Endometrium (tissue), 2 donors: ENCODE results near the gene ZNF804A.
"Not testable (repeated sequence)": the region's sequence is repeated elsewhere in the genome, so short reads cannot be mapped to it uniquely, and the experiment has no call there.

Source experiments
- FAIRE-seq: peaks from 2 replicates; lab custom pipeline; 2012; peaks lifted over from hg19 to GRCh38; lab: Jason Lieb, UNC
- donor health status: control.
- donor health status: control.

ZNF804A gene

DNA sequence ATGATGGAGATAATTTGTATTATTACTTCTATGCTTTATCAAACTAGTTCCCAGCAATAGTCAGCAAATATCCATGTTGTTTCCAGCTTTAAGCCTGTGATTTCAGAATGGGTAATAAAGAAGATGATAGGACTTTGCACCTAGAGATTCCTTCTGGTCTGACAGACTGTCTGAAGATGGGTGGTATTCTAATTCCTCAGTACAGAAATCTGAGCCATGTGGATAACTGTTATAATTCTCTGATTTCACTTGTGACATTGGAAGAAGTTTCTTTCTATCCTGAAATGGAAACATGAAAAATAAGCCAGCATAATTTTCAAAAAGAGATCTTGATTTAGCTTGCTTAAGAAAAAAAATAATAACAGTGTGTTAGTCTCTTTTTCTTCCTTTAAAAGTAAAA is 130.1 kb downstream of the ZNF804A start:
- FAIRE-seq, result no peak

DNA sequence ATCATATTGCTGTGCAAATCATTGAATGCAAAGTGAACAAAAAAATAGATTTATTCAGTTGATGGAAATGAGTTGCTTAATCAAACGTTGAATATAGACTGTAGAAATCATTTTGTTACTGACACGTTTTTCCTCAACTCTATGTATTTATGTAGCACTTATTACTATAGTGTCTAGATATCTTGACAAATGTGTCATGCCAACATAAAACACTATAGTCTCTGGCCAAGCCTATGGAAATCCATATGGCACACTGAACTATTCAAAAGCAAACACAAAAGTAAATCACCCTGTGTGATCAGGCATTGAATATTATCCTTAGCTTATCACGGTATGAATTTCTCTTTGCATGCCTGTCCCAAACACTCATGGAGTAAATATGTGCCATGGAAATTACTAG is 131.3 kb downstream of the ZNF804A start:
- no peak for FAIRE-seq

DNA sequence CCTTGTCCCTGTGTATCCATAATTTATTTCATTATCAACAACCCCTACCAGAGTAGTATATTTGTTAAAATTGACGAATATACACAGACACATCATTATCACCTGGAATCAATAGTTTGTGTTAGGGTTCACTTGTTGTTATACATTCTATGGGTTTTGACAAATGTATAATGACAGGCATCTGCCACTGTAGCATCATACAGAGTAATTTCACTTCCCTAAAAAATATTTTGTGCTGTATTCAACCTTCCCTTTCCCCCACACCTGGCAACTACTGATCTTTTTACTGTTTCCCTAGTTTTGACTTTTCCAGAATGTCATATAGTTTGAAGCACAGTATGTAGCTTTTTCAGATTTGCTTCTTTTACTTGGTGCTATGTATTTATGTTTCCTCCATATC is 132.0 kb downstream of the ZNF804A start:
- no peak for FAIRE-seq

DNA sequence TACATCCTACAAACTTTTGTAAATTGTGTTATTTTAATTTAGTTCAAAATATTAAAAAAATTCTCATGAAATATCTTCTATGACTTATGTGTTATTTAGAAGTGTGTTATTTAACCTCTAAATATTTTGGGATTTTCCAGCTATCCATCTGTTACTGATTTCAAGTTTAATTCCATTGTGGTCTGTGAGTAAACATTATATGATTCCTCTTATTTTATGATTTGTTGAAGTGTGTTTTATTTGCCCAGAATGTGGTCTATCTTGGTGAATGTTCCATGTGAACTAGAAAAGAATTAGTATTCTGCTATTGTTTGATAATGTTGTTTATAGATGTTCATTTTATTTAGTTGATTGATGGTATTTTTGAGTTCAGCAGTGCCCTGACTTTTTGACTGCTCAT is 136.0 kb downstream of the ZNF804A start:
- peak; percentile 92 for FAIRE-seq

DNA sequence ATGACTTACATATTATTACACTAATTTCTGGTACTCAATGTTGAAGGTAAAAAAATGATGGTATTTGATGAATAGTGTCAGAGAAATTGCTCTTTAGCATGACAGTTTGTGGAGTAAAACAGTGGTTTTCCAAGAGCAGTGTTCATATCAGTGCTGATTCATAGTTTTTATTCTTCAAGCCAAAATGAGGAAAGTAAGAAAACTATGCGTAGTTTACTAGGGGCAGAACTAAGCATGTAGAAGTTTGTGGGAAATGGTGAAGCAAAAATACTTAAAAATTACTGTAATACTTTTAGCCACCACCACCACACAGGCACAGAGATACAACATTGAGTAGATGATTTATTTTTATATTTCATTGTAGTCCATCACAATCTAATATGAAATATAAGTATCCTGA is 137.3 kb downstream of the ZNF804A start:
- no peak for FAIRE-seq

DNA sequence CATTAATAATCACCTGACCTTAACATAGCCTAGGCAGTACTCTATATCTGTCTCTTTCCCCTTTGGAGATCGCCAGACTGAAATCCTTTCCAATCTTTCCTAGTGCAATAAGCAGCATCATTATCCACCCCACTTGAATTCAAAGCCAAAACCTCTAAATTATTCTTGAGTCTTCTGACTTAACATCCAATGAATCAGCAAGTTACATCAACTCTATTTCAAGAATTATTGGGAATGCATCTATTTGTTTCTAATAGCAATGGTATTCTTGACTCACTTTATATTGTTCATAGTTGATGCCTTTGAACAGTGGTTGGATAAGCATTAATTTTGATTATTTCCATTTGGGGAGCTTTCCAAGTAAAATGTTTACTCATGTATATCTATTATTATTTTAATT is 144.8 kb downstream of the ZNF804A start:
- no peak for FAIRE-seq

DNA sequence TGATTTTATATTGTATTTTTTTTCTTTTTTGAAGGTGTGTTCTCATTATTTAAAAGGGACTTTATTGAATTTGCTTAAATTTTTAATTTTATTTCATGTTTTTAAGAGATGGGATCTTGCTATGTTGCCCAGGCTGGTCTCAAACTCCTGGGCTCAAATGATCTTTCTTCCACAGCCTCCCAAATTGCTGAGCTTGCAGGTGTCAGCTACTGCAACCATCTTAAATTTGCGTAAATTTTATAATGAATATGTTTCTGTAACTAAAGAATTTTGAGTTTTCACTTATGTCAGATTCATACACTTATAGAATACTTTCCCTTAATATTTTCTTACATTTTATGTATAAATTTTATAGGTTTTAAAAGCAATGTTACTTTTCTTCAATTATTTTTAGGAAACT is 157.8 kb downstream of the ZNF804A start:
- FAIRE-seq, result no peak

DNA sequence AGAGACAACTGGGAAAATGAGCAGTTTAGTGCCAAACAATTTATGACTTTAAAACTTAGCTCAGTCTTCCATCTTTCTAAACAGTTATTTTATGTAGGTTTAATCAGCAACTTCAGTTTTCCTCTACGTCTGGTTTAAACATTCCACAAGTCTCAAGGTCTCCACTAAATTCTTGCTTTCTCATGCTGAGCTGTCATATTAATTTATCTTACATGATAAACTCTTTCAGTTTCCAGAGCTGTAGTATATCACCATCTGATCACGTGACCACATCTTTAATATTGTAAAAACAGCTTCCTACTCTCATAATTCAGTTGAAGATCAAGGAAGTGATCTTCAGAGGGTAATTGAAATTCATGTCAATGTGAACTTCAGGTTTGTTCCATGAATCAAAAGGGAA is 158.6 kb downstream of the ZNF804A start:
- no peak for FAIRE-seq

DNA sequence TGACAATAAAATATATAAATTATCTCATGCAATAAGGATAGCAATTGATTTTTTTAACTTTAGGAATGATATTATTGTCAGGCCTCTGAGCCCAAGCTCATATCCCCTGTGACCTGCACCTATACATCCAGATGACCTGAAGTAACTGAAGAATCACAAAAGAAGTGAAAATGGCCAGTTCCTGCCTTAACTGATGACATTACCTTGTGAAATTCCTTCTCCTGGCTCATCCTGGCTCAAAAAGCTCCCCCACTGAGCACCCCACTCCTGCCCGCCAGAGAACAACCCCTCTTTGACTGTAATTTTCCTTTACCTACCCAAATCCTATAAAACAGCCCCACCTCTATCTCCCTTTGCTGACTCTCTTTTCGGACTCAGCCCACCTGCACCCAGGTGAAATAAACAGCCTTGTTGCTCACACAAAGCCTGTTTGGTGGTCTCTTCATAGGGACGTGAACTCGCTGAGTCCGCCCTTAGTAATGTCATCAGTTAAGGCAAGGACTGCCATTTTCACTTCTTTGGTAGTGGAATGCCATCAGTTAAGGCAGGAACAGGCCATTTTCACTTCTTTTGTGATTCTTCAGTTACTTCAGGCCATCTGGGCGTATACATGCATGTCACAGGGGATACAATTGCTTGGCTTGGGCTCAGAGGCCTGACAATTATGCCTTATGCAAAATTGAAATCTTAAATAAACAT is 161.4 kb downstream of the ZNF804A start:
- FAIRE-seq, result not testable (repeated sequence)

DNA sequence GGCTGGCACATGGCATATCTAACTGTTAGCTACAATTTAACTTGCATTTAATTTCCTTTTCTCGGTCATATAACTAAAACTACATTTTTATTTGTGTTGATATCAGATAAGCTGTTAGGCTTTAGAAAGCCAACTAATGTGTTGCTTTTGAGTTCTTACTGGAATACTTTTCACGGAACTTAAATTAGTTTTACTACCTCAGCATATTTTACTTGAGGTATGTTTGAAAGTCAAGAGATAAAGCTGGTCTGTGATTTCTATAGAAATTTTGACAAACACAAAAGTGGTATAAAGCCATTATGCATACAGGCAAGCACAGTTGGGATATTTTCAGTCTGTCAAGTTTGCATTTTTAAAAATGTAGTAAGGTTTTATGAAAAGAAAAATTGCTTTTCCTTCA is 162.6 kb downstream of the ZNF804A start:
- FAIRE-seq, result no peak

DNA sequence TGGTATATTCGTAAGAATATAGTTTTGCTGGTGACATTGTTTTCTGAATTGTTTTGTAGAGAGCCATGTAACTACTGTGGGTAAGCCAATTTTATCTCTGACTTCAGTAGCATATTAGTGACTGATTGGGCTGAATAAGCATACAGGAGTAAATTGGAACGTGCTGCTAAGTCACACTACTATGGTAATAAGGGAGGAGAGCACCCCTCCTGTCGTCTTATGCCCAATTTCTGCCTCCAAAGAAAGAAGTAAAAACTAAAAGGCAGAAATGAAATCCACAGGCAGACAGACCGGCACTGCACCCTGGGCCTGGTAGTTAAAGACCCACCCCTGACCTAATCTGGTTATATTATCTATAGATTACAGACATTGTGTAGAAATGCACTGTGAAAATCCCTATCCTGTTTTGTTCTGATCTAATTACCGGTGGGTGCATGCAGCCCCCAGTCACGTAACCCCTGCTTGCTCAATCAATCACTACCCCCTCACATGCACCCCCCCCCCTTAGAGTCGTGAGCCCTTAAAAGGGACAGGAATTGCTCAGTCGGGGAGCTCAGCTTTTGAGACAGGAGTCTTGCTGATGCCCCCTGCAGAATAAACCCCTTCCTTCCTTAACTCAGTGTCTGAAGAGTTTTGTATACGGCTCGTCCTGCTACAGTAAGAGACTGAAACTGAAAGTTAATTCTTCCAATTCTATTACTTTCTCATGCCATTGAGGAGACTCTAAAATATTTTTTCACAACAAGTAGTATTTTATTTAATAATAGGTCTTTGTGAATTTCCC is 167.0 kb downstream of the ZNF804A start:
- no peak for FAIRE-seq

DNA sequence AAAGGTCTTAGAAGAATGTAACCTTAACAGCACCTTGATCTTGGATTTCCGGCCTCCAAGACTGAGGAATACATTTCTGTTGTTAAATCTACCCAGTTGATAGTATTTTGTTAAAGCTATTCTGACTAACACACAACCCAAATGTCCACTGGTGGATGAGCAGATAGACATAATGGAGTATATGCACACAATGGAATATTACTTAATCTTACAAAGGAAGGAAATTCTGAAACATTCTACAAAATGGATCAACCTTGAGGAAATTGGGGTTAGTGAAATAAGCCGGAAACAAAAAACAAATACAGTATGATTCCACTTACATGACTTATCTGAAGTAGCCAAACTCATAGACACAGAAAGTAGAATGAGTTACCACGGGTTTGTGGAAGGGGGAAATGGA is 168.7 kb downstream of the ZNF804A start:
- no peak for FAIRE-seq

DNA sequence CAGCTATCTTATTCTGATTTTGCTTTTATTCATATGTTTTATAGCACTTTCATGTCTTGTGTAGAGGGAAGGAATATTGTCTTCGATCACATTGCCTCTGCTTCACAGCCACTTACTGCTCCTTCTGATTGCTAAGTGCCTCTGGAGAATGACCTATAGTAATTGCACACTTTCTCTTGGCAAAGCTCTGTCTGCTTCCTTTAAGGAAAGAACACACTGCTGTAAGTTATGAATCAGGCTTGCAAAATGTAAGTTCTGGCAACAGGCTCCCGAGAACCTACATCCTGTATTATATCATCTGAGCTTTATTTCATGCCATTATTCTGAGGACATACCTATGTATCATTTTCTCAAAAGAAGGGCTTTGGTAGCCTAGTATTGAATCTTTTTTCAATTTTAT is 170.7 kb downstream of the ZNF804A start:
- FAIRE-seq, result no peak

DNA sequence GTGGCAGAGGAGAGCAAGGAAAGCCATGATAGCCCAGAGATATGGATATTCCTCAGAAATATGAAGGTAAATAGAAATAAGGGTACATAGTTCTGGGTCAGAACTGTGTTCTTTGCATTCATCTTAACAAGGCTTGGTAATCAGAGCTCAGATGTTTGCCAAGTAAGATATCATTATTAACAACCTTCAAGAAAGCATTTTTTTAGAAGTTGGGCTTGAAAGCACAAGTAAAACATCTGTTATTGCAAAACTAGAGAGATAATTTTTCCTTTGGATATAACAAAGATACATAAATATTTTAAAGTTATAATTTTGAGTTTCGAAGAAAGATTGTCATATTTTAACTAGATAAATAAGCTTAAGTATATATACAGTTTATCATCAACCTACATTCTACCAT is 171.4 kb downstream of the ZNF804A start:
- no peak for FAIRE-seq

DNA sequence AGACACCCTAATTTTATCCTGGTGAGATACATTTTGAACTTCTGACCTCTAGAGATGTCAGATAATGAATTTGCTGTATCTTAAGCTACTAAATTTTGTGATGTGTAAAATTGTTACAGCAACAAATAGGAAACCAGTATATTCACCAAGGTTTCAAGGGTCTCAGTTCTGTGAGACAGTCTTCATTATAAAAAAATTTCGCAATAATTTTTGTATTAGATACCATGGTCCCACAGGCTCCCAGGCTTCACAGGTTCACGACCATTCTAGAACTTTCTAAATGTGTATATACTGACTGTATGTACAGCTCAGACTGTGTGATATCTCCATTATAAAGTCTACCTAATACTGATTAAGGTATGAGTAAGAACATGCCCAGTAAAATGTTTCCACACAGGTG is 181.4 kb downstream of the ZNF804A start:
- FAIRE-seq, result no peak

DNA sequence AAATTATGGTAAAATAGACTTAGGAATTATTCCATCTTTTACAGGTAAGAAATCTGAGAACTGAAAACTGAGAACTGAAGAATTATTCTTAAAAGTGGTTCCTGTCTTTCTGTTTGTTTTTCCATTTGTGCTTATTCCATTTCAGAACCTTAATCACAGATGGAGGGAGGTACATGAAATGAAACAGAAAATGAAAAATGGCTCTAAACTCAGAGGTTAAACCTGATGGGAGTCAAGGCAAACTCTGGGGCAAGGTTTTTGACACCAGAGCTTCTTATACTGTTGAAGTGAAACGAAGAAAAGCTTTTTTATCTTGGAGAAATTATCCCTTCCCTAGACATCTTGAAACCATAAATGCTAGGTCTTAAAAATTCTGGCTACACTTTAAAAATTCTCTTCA is 182.1 kb downstream of the ZNF804A start:
- FAIRE-seq, result peak; percentile 39

DNA sequence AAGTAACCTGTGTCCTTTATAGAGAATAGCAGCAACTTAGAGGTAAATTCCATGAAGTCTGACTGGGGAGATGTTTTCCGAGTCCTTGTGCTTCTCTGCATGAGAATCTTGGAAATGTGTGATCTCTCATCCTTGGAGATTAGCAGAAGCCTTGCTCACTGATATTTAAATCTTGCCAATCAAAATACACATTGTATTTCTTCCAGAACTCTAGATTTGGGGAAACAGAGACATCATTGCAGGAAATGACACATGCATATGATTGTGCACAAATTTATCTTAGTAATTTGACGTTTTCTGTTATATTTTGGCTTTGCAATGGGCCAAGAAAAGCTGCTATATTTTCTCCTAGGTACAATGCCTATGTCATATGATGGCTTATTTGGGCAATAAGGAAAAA is 182.6 kb downstream of the ZNF804A start:
- no peak for FAIRE-seq

DNA sequence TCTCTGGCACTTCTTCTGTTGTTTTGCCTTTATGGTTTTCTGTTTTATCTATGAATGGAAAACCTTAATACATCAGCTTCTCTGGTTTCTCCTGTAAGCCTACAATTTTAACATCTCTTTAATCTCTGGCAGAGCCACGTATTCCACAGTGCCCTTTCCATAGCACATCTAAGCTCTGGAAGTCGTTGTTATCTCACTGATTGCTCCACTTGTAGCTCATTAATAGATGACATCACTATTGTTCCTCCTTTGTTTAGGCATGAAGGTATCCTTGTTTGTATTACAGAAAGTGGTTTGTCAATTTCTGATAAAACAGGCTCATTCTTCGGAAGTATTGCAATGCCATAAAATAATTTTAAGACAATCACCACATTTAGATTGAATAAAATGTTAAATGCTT is 185.2 kb downstream of the ZNF804A start:
- no peak for FAIRE-seq

DNA sequence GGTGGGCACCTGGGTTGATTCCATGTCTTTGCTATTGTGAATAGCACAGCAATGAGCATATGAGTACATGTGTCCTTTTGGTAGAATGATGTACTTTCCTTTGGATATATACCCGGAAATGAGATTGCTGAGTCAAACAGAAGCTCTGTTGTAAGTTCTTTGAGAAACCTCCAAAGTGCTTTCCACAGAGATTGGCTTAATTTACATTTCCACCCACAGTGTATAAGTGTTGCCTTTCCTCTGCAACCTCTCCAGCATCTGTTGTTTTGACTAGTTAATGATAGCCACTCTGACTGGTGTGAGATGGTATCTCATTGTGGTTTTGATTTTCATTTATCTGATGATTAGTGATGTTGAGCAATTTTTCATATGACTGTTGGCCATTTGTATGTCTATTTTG is 194.8 kb downstream of the ZNF804A start:
- FAIRE-seq, result no peak

DNA sequence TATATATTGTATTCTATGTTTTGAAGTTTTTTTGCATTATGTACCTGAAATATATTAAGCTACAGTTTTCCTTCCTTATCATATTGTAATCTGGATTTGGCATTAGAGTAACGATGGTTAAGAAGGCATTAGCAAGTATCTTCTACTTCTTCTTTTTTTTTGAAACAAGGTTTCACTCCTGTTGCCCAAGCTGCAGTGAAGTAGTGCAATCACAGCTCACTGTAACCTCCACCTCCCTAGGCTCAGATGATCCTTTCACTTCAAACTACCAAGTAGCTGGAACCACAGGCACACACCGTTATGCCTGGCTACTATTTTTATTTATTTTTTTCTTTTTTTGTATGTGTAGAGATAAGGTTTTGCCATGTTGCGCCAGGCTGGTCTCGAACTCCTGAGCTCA is 201.1 kb downstream of the ZNF804A start:
- no peak for FAIRE-seq

DNA sequence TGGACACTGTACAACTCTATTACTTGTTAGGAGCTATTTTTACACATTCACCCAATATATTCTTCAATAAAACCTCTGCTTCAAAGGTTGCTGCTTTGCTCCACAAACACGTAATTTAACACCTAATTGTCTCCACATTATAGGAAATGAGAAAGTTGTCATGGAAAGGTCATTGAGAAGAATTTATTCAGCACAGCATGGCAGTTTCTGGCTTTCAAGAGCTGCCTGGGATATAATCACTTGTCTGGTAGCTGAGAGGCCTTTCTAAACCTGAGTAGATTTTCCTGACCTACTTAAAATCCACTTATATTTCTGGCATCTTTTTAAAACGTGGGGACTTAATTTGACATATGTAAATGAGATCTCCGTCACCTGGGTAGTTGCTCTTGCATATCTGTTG is 216.1 kb downstream of the ZNF804A start:
- no peak for FAIRE-seq

DNA sequence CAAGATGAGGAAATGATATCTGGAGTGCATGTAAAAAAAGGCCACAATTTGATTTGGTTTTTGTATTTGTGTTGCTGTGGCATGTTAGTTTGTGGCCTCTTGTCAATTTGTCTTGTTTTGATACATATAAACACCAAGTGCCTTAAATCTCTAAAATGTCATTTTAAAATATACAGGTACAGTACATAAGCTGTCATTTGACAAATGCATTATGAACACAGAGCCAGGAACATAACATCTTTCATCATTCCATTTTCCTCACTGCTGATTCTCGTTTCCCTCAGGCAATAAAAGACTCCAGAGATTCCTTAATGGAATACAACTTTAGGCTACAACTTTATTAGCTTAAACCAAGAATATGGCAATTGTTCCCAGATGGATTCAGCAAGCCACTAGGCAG is 217.5 kb downstream of the ZNF804A start:
- no peak for FAIRE-seq

DNA sequence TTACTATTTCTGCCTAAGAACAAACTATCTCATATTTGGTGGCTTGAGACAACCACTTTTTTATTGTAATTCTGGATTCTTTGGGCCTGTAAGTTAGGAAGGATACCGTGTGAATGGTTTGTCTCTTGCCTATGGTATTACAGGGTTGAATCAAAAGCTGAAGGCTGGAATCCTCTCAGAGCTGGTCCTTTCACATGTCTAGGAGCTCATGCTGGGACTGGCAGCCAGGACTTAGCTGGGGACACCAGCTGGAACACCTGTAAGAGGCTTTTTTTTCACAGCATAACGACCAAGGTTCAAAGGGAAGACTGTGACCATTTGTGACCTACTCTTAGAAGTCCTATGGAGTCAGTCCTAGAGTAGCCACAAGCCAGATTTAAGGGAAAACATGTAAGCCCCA is 226.3 kb downstream of the ZNF804A start:
- FAIRE-seq, result no peak

DNA sequence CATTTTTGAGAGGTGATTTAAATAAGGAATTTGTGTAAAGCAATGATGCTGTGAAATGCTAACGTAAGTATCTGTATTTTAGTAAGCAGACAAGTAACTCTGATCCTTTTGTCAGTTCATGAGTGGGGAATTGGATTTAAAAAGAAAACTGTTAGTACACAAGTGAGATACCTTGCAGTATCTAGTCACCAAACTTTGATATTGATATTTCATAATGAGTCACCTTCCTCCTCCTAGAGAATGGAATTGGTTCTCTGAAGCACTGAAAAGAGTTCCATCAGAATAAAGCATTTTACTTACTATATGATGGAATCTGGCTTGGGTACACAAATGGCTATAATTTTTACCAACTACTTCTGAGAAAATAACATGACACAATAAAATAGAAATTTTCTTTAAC is 232.2 kb downstream of the ZNF804A start:
- no peak for FAIRE-seq
